Activated T-helper 2 cell treated with anti-CD3 and anti-CD28 coated beads, Interferon-gamma antibody, Interleukin-2, Interleukin-4, amounts not matched to agents 10 μg/mL and 5 μg/mL and 100 μg/mL, durations not matched to agents 14 hours and 24 hours and 36 hours (primary cell): ENCODE measurements around the gene TPP2. TPM values are rescaled to one million over a fixed set of nuclear protein-coding genes. Genes with fewer than 3 reads are reported as not detected.

ENCODE experiments used
- DNase-seq: peaks from one replicate; pipeline ENCODE4 v3.0.0; 2021; ENCODE audit warnings: low spot score
- H3K27ac Mint-ChIP-seq: one replicate; pipeline ENCODE4 v1.8.0; 2021; ENCODE audit warnings: mixed read lengths
- H3K27me3 Mint-ChIP-seq: one replicate; pipeline ENCODE4 v1.8.0; 2021; ENCODE audit warnings: low read depth, mixed read lengths
- H3K36me3 Mint-ChIP-seq: one replicate; pipeline ENCODE4 v1.8.0; 2021; ENCODE audit warnings: low read depth, mixed read lengths
- H3K4me1 Mint-ChIP-seq: one replicate; pipeline ENCODE4 v1.8.0; 2021; ENCODE audit warnings: low read depth, mixed read lengths
- H3K4me3 Mint-ChIP-seq: one replicate; pipeline ENCODE4 v1.8.0; 2021; ENCODE audit warnings: low read depth, mild to moderate bottlenecking, moderate library complexity, mixed read lengths
- H3K9me3 Mint-ChIP-seq: one replicate; pipeline ENCODE4 v1.8.0; 2021; ENCODE audit warnings: mixed read lengths
- intact Hi-C: fragments of 100-400 bp; cut with micrococcal nuclease; formaldehyde crosslinking; loops from one replicate; pipeline ENCODE4 v1.15.1; 2023
- total RNA-seq: library from RNA; stranded (reverse); gene quantifications from 2 replicates; pipeline ENCODE4 v1.2.3, GENCODE V29; 2022

TPP2 gene
- total RNA-seq, 1 donor from 2014 or later, result 76.5 TPM

DNA sequence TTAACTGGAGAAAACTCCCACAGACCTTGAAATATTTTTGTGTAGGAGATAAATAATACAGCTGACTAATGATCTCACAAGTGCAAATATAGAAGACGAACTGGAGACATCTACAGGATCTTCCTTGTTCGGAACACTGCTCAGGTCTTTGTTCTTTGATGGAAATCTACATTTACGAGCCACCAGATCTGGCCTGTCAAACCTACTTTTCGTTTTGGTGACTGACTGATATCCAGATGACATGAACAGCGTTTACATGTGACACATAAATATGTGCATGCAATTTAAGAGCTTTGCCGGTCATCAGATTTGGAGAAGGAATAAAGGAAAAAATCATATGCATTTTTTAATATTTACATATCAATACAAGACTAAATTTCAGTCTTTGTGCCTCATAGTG lies 24.5 kb upstream of the TPP2 start:
- Mint-ChIP-seq H3K9me3 (no peaks in the 10 kb centered on the region), H3K27ac (no peak overlapping the region), H3K4me3 (no peak overlapping the region), H3K36me3 (no peaks in the 10 kb centered on the region), H3K4me1 (no peaks in the 10 kb centered on the region), H3K27me3 (peaks cover 45% of the 10 kb centered on the region)
- intact Hi-C loops, result no loop called here
- DNase-seq, result no peak

DNA sequence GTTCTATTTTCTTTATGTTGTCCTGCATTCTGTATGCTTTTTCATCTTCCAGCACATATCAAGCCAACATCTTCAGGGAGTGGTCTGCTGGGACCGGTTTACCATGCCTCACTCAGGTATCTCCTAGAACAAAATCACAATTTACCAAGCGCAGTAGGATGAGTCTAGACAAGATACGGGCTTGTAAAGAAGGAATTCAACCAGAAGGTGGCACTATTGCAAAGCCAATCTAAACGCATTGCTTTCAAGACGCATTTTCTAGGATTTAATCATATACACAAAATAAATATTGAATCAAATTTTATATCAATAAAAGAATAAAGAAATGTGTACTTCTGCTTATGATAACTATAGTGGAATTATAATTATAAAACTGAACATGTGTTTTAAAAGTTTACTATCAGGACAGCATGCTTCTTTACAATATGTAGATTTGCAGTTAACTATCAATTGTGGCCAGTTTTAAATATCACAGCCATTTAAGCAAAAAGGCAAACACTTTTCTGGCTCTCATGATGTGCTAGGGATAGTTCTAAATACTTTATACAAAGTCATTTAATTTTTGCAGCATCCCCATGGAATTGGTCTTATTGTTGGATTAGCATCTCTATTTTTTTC lies 16.1 kb upstream of the TPP2 start:
- no peaks in the 10 kb centered on the region for H3K36me3 Mint-ChIP-seq
- no peak overlapping the region for H3K27ac Mint-ChIP-seq
- H3K4me1 Mint-ChIP-seq, result peaks cover 13% of the 10 kb centered on the region
- DNase-seq, result no peak
- peaks cover 24% of the 10 kb centered on the region for H3K27me3 Mint-ChIP-seq
- intact Hi-C loops, result loop anchor here (1.0 to 5.0 kb wide), 2 partner anchors 147 to 267 kb away; no protein-coding TSS in a partner anchor
- H3K4me3 Mint-ChIP-seq, result no peak overlapping the region
- no peaks in the 10 kb centered on the region for H3K9me3 Mint-ChIP-seq

DNA sequence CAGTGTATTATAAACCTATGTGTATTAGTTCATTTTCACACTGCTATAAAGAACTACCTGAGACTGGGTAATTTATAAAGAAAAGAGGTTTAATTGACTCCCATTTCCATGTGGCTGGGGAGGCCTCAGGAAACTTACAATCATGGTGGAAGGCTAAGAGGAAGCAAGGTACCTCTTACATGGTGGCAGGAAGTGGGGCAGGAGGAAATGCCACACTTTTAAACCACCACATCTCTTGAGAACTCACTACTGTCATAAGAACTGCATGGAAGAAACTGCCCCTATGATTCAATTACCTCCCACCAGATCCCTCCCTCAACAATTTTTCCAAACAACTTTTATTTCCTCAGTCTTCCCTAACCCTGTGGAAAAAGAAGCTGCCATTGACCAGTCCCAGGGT lies 14.5 kb upstream of the TPP2 start:
- DNase-seq, result no peak
- H3K27me3 Mint-ChIP-seq, result peaks cover 21% of the 10 kb centered on the region
- no peak overlapping the region for H3K4me3 Mint-ChIP-seq
- H3K4me1 Mint-ChIP-seq, result peaks cover 13% of the 10 kb centered on the region
- intact Hi-C loops, result loop anchor here (5.0 kb wide), 1 partner anchor 145 kb away; no protein-coding TSS in a partner anchor
- no peaks in the 10 kb centered on the region for H3K36me3 Mint-ChIP-seq
- no peak overlapping the region for H3K27ac Mint-ChIP-seq
- no peaks in the 10 kb centered on the region for H3K9me3 Mint-ChIP-seq

DNA sequence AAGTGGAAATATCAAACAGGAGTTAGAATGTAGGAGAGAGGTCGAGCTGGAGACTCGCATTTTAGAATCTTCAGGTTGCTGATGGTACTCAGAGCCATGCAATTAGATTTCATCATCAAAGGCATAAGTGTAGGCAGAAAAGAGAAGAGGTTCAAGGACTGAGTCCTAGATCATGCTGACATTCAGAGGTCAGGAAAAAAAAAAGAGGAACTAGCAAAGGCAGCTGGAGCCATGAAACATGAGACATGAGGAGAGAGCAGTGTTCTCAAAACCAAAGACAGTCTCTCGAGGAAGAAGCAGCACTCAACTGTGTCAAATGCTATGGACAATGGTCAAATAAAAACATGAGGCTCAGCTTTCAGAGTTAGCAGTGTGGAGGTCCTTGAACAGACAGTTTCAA lies 12.4 kb upstream of the TPP2 start:
- Mint-ChIP-seq H3K4me1 (peaks cover 20% of the 10 kb centered on the region), H3K36me3 (no peaks in the 10 kb centered on the region), H3K27ac (no peak overlapping the region), H3K4me3 (no peak overlapping the region), H3K27me3 (peaks cover 19% of the 10 kb centered on the region), H3K9me3 (no peaks in the 10 kb centered on the region)
- DNase-seq, result no peak
- intact Hi-C loops, result loop anchor here (5.0 kb wide), 1 partner anchor 143 kb away; no protein-coding TSS in a partner anchor

DNA sequence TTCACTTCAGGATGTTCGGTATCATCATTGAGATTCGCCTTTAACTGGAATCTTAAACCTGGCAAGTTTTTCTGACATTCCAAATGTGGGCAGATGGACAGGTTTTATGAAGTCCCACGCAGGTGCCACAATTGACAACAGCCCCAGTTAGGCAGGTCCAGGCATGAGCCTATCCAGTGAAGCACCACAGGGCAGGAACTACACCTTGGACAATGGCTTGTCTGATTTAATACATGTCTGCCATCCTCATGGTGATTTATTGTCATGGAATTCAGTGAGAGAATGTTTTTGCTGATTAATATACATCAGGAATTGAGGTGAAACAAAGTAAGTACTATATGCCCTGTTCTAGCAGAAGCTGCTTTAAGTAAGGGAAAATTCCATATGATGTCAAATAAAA lies 10.2 kb upstream of the TPP2 start:
- DNase-seq, result no peak
- peaks cover 14% of the 10 kb centered on the region for H3K27me3 Mint-ChIP-seq
- no peak overlapping the region for H3K27ac Mint-ChIP-seq
- peaks cover 21% of the 10 kb centered on the region for H3K4me1 Mint-ChIP-seq
- no peaks in the 10 kb centered on the region for H3K36me3 Mint-ChIP-seq
- intact Hi-C loops, result no loop called here
- no peaks in the 10 kb centered on the region for H3K9me3 Mint-ChIP-seq
- no peak overlapping the region for H3K4me3 Mint-ChIP-seq

DNA sequence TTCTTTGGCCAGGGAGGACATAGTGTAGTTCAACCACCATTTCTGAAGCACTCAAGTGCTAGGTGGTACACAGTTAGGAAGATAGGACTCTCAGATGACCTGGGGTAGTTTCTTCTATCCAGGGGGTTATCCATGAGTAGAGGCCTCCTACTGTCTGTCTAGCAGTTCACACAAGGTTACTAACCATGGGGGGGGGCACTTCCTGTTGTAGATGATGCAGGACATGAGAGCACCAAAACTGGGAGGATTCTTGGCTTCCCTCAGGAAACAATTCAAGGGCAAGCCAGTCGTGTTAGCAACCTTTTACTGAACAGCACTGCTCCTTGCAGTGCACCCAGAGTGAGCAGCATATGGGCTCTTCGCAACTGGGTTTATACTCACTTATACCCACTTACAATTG lies 8.9 kb upstream of the TPP2 start:
- Mint-ChIP-seq H3K27ac (no peak overlapping the region), H3K9me3 (no peaks in the 10 kb centered on the region), H3K4me1 (peaks cover 23% of the 10 kb centered on the region), H3K27me3 (peaks cover 14% of the 10 kb centered on the region), H3K36me3 (no peaks in the 10 kb centered on the region), H3K4me3 (no peak overlapping the region)
- DNase-seq, result no peak
- intact Hi-C loops, result no loop called here

DNA sequence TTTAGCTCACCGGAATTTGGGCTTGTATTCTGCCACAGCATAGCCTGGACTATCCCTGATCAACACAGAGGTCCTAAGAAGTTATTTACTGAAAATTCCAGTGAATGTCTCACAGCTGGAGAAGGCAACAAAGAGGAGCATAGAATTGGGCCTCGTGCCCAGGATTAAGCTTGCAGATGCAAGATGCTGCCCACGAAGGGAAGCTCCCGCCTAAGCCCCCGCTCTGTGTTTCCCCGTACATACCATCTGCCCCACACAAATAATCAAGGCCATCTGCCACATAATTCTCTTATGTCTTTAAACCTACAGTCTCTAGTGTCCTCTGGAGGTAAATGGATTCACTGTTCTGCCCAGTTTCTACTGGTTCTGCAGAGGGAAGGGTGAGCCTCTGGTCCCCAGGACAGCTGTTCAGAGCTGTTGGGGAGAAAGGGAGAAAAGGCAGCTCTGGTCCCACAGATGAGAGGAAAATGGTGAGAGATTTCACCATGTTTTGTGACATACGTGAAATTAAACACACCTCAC lies 7.4 kb upstream of the TPP2 start:
- DNase-seq, result no peak
- no peaks in the 10 kb centered on the region for H3K9me3 Mint-ChIP-seq
- H3K27me3 Mint-ChIP-seq, result peaks cover 6% of the 10 kb centered on the region
- H3K36me3 Mint-ChIP-seq, result no peaks in the 10 kb centered on the region
- intact Hi-C loops, result no loop called here
- H3K4me3 Mint-ChIP-seq, result no peak overlapping the region
- no peak overlapping the region for H3K27ac Mint-ChIP-seq
- peaks cover 27% of the 10 kb centered on the region for H3K4me1 Mint-ChIP-seq

DNA sequence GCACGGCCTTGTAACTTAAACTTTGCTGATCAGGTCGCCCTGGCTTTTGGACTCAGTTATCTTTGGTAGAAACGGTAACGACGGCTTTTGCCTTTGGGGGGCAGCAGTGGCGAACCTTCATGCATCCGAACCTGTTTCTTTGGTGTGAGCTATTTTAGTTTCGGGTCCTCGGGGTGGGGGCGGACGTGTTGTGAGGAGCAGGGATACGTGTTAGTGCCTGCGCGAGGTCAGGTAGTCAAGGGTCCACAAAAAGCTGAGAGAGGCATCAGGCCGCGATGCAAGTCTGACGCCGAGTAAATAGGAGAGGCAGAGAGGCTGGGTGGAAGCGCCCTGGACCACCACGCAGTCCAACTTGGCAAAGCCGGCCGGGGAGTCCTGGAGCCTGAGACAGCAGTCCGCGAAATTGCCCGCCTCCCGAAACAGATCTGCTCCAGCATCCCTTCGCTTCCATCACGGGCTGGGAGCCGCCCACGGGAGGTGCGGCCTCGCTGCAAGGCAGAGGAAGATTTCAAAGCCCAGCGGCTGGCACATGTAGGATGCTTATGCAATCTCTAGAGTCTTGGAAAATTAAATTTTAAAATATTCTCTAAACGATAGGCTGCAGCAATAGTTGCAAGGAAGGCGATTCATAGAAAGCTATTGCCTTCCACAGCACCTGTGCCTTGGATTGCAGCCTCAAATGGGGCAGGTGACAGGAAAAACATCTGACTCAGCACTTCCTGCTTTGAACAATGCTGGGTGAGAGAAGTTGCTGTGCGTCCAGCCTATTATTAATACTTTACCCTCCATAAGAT lies 4.6 kb upstream of the TPP2 start:
- H3K9me3 Mint-ChIP-seq, result no peaks in the 10 kb centered on the region
- intact Hi-C loops, result loop anchor here (1.0 kb wide), 1 partner anchor 255 kb away; no protein-coding TSS in a partner anchor
- H3K4me3 Mint-ChIP-seq, result peak overlapping the region; percentile 92
- DNase-seq, result peak; percentile 75
- no peaks in the 10 kb centered on the region for H3K36me3 Mint-ChIP-seq
- H3K27ac Mint-ChIP-seq, result peak overlapping the region; percentile 95
- H3K4me1 Mint-ChIP-seq, result peaks cover 35% of the 10 kb centered on the region
- no peaks in the 10 kb centered on the region for H3K27me3 Mint-ChIP-seq

DNA sequence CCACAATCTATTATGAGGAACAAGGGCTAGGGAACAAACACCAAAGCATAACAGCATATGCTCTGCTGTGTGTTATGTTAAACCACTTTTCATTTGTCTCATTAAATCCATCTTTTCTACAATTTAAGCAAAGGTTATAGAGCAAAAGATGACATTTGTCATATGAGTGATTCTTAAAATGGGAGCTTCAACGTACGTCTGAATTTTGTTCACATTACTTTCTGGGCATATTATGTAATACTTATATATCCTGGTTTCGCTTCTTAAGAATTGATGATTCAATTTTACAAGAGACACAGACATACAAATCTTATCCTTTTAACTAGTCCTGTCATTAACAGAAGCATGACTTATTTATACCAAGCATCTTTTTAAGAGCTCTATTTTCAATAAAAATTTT lies 3.3 kb upstream of the TPP2 start:
- H3K27me3 Mint-ChIP-seq, result no peaks in the 10 kb centered on the region
- H3K9me3 Mint-ChIP-seq, result no peaks in the 10 kb centered on the region
- H3K4me3 Mint-ChIP-seq, result peak overlapping the region; percentile 17
- H3K4me1 Mint-ChIP-seq, result peaks cover 32% of the 10 kb centered on the region
- no peak overlapping the region for H3K27ac Mint-ChIP-seq
- H3K36me3 Mint-ChIP-seq, result peaks cover 5% of the 10 kb centered on the region
- DNase-seq, result no peak
- intact Hi-C loops, result no loop called here

DNA sequence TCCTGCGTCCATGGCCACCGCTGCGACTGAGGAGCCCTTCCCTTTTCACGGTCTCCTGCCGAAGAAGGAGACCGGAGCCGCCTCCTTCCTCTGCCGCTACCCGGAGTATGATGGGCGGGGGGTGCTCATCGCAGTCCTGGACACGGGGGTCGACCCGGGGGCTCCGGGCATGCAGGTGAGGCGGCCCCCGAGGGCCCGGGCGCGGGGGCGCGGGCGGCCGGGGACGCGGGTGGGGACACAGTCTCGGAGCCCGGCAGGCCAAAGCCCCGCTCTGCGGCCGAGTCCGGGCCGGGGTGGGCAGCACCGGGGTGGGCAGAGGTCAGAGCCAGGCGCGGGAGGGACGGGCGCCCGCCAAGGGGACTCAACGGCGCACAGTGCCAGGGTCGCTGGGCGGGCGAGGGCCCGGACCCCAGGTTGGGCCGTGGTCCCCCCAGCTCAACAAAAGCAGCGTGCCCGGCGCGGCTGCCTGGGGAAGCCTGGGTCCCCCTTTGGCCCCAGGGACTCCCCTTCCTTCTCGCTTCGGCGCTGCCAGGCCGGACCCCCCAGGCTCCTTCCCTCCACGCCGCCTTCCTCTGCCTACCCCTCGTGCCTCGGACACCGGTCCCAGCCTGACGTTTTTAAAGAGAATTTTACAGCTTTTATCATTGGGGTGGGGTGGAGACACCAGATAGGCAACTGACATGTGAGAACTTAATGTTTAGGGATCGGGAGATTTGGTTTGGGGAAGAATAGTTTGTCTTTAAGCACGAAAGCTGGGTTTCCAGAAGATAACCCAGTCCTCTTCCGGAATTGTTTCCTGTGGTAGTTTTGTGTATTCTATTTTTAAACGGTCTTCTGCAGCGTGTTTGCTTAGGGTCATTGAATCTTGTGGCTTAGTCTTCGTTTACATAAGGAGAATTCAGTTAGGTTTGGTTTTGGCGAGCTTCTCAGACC lies 509 bp downstream of the TPP2 start:
- no peaks in the 10 kb centered on the region for H3K27me3 Mint-ChIP-seq
- H3K4me3 Mint-ChIP-seq, result peak overlapping the region; percentile 97
- intact Hi-C loops, result loop anchor here (2.0 to 5.0 kb wide), 3 partner anchors 14 to 205 kb away; no protein-coding TSS in a partner anchor
- peak overlapping the region; percentile 100 for H3K27ac Mint-ChIP-seq
- peak; percentile 20 for DNase-seq
- peaks cover 49% of the 10 kb centered on the region for H3K4me1 Mint-ChIP-seq
- peaks cover 26% of the 10 kb centered on the region for H3K36me3 Mint-ChIP-seq
- H3K9me3 Mint-ChIP-seq, result no peaks in the 10 kb centered on the region

DNA sequence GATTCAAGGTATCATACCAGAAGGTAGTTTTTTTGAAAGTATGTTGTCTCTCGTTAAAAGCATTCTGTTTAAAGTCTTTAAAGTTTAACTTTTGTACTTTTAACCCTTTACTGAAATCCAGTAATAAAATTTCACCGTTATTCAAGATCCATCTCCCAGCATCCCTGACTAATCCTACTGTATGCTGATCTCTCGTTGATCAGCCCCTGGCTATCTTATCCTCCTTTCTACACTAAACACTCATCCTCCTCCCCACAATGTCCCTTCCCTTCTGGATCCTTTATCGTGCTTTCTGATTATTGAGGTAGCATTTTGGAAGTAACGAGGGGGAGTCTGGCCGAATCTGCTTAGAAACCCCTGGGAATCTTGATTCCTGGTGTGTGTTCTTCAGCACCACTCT lies 1.3 kb downstream of the TPP2 start:
- peaks cover 32% of the 10 kb centered on the region for H3K36me3 Mint-ChIP-seq
- peaks cover 50% of the 10 kb centered on the region for H3K4me1 Mint-ChIP-seq
- H3K4me3 Mint-ChIP-seq, result peak overlapping the region; percentile 97
- no peaks in the 10 kb centered on the region for H3K9me3 Mint-ChIP-seq
- no peaks in the 10 kb centered on the region for H3K27me3 Mint-ChIP-seq
- H3K27ac Mint-ChIP-seq, result peak overlapping the region; percentile 92
- DNase-seq, result no peak
- intact Hi-C loops, result loop anchor here (5.0 kb wide), 2 partner anchors 34 to 206 kb away; no protein-coding TSS in a partner anchor

DNA sequence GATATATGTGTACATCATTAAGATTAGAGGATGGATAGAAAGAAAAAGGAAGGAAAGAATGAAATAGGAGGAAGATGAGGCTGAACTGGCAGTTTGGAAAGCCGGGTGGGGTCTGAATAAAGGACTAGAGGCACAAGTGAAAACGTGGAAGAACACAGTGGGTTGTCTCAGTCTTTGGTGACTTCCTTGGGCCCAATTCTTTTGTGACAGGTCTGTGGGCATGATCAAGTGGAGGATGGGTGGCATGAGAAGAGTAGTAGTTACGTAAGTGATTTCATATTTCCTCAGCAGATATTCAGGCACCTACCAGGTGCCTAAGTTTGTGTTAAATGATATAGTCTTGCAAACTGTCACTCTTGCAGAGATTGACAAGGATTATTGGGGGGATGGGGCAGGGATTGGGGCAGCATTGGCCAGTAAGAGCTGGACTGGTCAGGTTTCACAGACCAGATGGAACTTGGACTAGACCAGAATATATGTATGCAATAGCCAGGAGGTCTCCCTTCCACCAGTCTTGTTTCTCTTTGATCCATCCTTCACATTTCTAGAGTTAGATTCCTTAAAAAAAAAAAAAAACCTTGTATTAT lies 2.7 kb downstream of the TPP2 start:
- Mint-ChIP-seq H3K4me1 (peaks cover 59% of the 10 kb centered on the region), H3K27ac (peak overlapping the region; percentile 9), H3K9me3 (no peaks in the 10 kb centered on the region), H3K36me3 (peaks cover 46% of the 10 kb centered on the region), H3K27me3 (no peaks in the 10 kb centered on the region), H3K4me3 (peak overlapping the region; percentile 23)
- DNase-seq, result no peak
- intact Hi-C loops, result loop anchor here (5.0 kb wide), 2 partner anchors 33 to 207 kb away; no protein-coding TSS in a partner anchor
